Nephron progenitor cell (in vitro differentiated cells): Measurements from ENCODE around the gene COA4.

Source experiments
- DNase-seq: peaks from one replicate; pipeline ENCODE4 v3.0.0; 2021
- H3K27ac Mint-ChIP-seq: 2 replicates; pipeline ENCODE4 v1.8.0; 2021; ENCODE audit warnings: mild to moderate bottlenecking, moderate library complexity, mixed read lengths
- H3K27me3 Mint-ChIP-seq: 2 replicates; pipeline ENCODE4 v1.8.0; 2021; ENCODE audit warnings: mild to moderate bottlenecking, low read depth, mixed read lengths; ENCODE audit not compliant: poor library complexity
- H3K36me3 Mint-ChIP-seq: 2 replicates; pipeline ENCODE4 v1.8.0; 2021; ENCODE audit warnings: low read depth, mixed read lengths
- H3K4me1 Mint-ChIP-seq: 2 replicates; pipeline ENCODE4 v1.8.0; 2021; ENCODE audit warnings: mixed read lengths
- H3K4me3 Mint-ChIP-seq: 2 replicates; pipeline ENCODE4 v1.8.0; 2021; ENCODE audit warnings: mild to moderate bottlenecking, moderate library complexity, mixed read lengths
- H3K9me3 Mint-ChIP-seq: 2 replicates; pipeline ENCODE4 v1.8.0; 2021; ENCODE audit warnings: mild to moderate bottlenecking, moderate library complexity, mixed read lengths
- TF ChIP-seq, protein P1 (sequence below): fragments of 200-600 bp; sonication (generic); IDR thresholded peaks from 2 replicates; pipeline ENCODE4 v1.5.0; 2021; ENCODE audit warnings: antibody characterized with exemption

Gene COA4

DNA sequence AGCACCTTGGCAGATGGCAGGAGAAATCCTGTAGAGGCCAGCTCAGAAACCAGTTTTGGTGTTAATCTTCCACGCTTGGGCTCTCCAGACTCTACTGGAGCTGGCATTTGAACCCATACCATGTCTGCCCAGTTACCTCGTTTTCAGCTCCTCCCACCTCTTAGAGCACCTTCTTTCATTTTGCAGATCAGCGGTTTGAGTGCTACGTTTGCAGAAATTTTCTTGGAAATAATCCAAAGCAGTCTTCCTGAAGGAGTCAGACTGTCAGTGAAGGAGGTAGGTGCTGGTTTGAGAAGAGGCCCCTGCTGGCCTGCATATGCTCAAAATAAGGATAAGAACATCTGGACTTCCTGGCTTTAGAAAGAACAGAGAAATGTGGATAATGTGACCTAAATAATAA, 13.7 kb downstream of the COA4 start:
- H3K9me3 Mint-ChIP-seq = no peaks in the 10 kb centered on the region
- H3K36me3 Mint-ChIP-seq = peaks cover 61% of the 10 kb centered on the region
- TF ChIP-seq, protein P1, sequence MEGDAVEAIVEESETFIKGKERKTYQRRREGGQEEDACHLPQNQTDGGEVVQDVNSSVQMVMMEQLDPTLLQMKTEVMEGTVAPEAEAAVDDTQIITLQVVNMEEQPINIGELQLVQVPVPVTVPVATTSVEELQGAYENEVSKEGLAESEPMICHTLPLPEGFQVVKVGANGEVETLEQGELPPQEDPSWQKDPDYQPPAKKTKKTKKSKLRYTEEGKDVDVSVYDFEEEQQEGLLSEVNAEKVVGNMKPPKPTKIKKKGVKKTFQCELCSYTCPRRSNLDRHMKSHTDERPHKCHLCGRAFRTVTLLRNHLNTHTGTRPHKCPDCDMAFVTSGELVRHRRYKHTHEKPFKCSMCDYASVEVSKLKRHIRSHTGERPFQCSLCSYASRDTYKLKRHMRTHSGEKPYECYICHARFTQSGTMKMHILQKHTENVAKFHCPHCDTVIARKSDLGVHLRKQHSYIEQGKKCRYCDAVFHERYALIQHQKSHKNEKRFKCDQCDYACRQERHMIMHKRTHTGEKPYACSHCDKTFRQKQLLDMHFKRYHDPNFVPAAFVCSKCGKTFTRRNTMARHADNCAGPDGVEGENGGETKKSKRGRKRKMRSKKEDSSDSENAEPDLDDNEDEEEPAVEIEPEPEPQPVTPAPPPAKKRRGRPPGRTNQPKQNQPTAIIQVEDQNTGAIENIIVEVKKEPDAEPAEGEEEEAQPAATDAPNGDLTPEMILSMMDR = no peak
- H3K27me3 Mint-ChIP-seq = no peaks in the 10 kb centered on the region
- H3K4me3 Mint-ChIP-seq = no peak overlapping the region
- H3K27ac Mint-ChIP-seq = no peak overlapping the region
- DNase-seq = no peak
- peaks cover 21% of the 10 kb centered on the region for H3K4me1 Mint-ChIP-seq

DNA sequence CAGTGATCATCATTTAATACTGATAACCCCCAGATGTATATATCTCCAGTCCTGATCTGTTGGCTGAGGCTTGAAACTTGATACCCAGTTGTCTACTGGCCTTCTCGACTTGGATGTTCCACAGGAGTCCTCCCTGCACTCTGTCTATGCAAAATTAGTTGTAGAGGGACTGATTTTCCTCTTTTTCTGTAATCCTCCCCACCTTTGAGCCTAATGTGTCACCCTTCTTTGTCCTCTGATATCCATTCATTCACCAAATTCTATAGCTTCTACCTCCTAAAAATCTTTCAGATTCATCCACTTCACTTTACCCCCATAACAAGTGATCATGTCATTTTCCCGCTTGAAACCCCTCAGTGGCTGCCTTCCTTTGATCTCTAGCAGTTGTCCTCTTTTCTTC, 16.4 kb downstream of the COA4 start:
- Mint-ChIP-seq H3K27ac (peak overlapping the region; percentile 10), H3K36me3 (peaks cover 68% of the 10 kb centered on the region)

DNA sequence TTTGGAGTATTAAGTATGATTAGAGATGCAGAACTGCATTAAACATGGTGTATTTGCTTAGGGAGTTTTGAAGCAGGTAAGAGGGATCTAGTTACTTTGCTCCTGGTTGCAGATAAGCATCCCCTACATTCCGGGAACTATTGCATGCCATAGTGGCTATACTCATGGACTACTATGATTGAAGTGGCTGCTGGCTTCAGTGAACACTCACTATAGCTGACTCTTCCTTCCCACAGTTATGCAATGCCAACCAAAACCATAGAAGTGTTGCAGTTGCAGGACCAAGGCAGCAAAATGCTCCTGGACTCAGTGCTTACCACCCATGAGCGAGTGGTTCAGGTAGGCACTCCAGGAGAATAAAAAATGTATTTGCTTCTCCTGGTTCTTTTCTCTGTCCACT, 17.0 kb downstream of the COA4 start:
- TF ChIP-seq, protein P1 = no peak
- Mint-ChIP-seq H3K9me3 (no peaks in the 10 kb centered on the region), H3K4me3 (no peak overlapping the region), H3K27ac (no peak overlapping the region), H3K4me1 (peaks cover 6% of the 10 kb centered on the region), H3K27me3 (no peaks in the 10 kb centered on the region), H3K36me3 (peaks cover 68% of the 10 kb centered on the region)
- no peak for DNase-seq

More for the DNA sequence above, 16.4 kb downstream of the COA4 start:
- no peak for DNase-seq
- TF ChIP-seq, protein P1 = no peak
- Mint-ChIP-seq H3K4me3 (no peak overlapping the region), H3K4me1 (peaks cover 6% of the 10 kb centered on the region), H3K27me3 (no peaks in the 10 kb centered on the region), H3K9me3 (no peaks in the 10 kb centered on the region)

DNA sequence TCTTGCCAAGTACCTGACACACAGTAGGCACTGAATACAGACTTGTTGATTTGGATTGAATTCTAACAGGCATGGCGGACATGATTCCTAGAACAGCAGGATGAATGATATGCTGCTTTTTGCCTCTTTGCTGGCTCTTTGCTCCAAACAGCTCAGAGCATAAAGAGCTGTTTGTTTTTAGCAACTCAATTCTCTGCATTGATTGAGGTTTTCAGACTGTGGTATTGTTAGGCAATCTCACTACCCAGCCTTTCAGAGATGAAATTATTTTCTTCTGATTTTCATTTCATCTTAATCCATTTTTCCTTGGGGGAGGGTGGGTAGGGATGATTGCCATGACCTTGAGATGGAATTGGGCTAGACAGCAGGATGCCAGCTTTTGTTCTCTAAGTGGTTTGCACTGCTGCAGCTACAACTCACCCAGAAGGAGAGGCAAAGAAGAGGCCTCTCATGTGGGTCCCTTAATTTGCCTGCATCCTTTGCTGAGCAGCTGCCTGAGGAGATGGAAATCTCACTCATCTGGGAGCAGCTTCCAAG, 20.5 kb downstream of the COA4 start:
- no peak for DNase-seq
- Mint-ChIP-seq H3K27me3 (no peaks in the 10 kb centered on the region), H3K36me3 (peaks cover 74% of the 10 kb centered on the region), H3K4me1 (peaks cover 6% of the 10 kb centered on the region), H3K9me3 (no peaks in the 10 kb centered on the region), H3K4me3 (no peak overlapping the region), H3K27ac (no peak overlapping the region)
- TF ChIP-seq, protein P1 = no peak

DNA sequence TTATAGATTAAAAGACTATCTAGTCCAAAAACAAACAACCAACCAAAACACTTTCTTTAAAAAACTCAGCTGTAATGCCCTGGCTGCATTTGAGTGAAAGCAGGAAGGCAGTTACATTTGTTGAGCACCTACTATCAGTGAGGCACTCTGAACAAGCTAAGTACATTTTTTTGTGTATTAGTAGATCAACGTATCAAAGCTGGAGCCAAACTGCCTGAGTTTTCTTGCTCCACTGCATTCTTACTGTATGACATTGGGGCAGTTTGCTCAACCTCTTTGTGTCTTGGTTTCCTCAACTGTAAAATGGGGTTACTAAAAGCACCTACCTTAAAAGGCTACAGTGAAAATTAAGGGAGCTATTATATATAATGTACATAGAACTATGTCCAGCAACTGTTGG, 22.0 kb downstream of the COA4 start:
- DNase-seq = no peak

DNA sequence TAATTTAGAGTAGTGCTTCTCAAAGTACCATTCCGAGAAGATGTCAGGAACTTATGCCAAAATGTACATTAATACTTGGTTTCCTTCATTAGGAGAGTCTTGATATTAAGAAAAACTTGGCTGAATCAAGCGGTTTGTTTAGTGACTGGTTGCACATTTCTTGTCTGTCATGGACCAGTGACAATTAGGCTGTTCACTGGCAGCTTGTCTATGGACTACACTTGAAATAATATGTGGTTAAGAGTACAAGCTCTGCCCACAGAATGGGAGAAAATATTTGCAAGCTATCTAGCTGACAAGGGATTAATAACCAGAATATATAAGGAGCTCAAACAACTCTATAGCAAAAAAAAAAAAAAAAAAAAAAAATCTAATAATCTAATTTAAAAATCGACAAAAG, 24.6 kb downstream of the COA4 start:
- no peaks in the 10 kb centered on the region for H3K27me3 Mint-ChIP-seq

More for the DNA sequence above, 22.0 kb downstream of the COA4 start:
- no peak overlapping the region for H3K27ac Mint-ChIP-seq
- no peaks in the 10 kb centered on the region for H3K27me3 Mint-ChIP-seq
- H3K4me3 Mint-ChIP-seq = no peak overlapping the region
- TF ChIP-seq, protein P1 = no peak
- no peaks in the 10 kb centered on the region for H3K9me3 Mint-ChIP-seq
- H3K36me3 Mint-ChIP-seq = peaks cover 70% of the 10 kb centered on the region
- H3K4me1 Mint-ChIP-seq = no peaks in the 10 kb centered on the region

More for the DNA sequence above, 24.6 kb downstream of the COA4 start:
- Mint-ChIP-seq H3K36me3 (peaks cover 70% of the 10 kb centered on the region), H3K27ac (no peak overlapping the region), H3K4me1 (no peaks in the 10 kb centered on the region), H3K9me3 (no peaks in the 10 kb centered on the region), H3K4me3 (no peak overlapping the region)
- no peak for DNase-seq
- TF ChIP-seq, protein P1 = no peak
